HG02623 (cell line): ENCODE measurements around the gene ETV3L.

Experiments used
- ATAC-seq: cut with Tn5 transposase; IDR thresholded peaks from one replicate; pipeline ENCODE4 v1.9.1; 2021; ENCODE audit warnings: moderate library complexity; ENCODE audit not compliant: unreplicated experiment

Gene ETV3L

DNA sequence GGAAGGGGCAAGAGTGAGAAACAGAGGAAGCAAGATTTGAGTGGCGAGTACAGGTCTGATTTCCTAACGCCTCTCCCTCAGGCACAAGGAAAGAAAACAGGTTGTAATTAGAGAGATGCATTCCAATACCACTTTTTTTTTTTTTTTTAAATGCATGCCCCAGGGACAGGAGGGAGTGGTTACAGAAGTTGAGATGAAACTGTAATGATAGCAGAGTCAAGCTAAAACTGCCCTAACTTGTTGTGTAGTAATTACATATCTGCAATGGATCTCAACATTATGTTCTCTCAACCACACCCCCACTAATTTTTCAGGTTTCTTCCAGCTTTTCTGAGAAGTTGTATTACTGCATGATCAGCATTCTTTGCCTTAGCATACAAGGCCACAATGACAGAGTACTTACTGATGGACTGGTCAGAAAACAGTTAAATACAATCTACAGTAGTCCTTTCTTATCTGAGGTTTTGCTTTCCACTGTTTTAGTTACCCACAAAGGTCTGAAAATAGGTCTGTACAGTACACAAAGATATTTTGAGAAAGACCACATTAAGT lies 33.1 kb upstream of the ETV3L start:
- no peak for ATAC-seq

DNA sequence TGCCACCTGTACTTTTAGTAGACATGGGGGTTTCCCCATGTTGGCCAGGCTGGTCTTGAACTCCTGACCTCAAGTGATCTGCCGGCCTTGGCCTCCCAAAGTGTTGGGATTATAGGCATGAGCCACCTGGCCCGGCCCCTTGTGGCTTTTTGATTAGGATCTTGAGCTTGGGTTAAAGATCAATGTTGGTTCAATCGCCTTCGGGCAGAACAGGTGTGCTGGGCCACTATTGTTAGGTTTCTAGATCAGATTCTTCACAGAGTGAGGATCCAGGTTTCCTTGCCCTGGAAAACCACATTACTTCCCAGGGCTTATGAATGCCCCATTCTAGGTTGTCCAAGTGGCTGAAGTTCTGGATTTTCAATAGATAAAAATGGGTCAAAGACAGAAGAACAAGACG lies 32.5 kb upstream of the ETV3L start:
- no peak for ATAC-seq

DNA sequence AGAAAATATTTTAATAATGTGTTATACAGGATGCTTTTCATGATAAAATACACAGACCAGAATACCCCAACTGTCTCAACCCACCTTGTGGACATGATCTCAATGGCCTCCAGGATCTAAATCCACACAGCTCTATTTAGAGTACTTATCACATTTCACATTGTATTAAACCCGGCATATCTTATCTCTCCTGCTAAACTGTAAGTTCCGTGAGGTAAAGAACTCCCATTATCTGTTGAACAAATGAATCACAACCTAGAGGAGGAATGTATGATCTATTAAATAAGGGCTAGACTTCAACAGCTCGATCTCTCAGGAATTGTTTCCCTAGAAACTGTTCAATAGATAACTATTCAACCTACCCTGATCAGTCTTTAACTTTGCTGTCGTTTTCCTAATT lies 31.7 kb upstream of the ETV3L start:
- no peak for ATAC-seq

DNA sequence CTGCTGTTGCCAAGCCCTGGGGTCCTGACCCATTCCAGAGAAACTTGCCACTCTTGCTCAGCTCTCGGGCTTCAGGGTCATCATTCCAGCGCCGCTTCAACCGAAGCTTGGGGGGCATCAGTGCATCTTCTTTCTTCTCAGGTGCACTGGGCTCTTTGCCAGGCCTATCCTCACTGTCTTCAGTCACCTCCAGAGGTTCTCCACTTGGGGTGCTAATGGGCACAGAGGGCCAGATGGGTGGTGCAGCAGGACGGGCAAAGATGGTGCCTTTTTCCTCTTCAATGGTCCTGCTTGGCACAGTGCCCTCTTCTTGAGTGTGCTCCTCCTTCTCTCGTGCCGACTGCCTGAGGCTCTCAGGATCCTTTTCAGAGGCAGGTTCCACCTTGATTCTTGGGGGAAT lies 25.2 kb upstream of the ETV3L start:
- ATAC-seq, result no peak

DNA sequence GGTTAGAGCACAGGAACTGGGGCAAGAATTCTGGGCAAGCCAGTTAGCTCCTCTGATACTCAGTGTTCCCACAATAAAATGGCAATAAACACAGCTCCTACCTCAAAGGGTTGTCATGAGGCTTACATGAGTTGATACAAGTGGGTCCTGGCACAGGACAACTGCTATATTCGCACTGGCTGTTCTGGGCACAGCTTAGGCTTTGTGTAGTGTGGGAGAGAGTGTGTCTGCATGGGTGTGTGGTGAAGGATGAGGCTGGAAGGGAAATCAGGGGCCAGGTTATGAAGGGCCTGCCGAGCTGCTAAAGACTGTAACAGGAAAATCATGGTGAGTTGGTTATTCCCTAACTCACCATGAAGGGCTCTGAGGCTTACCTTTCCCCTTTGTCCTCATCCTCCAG lies 19.8 kb upstream of the ETV3L start:
- ATAC-seq, result no peak

DNA sequence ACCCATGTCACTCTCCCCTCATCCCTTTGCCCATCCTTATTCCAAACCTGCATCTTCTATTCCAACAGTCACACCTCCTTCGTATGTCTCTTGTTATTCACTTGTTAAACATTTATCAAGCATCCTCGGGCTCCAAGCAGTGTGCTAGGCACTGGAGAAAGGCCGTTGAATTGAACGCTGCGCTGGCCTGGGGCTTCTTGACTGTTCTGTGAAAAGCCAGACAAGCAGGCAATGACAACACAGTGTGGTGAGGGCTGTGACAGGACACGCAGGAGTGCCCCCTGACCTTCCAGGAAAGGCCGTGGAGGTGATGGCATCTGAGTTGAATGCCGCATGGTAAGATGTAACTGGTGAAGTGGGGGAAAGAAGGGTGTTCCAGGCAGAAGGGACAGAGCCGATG lies 19.4 kb upstream of the ETV3L start:
- no peak for ATAC-seq

DNA sequence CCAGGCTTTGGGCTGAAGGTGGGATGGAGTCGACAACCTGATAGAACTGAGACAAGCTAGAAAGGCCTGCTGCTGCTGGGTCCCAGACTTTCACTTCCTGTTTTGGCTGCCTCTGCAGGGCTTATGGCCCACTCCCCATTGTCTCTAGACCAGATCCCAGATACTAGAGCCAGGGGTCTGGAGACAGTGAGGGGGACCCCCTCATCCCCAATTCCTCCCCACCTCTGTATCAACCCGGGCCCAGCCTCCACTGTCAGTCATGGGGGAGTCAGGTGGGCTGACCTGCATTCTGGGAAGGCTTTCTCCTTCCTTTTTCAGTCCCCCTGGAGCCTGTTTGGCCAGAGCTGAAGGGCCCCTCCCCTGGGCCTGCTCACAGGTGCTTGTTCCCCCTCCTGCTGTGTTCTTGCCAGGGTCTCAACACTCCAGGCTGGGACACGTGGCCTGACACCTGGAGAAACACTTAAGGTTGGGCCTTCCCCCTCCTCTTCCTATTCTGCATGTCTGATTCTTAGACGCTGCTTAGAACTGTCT lies 18.0 kb upstream of the ETV3L start:
- no peak for ATAC-seq

DNA sequence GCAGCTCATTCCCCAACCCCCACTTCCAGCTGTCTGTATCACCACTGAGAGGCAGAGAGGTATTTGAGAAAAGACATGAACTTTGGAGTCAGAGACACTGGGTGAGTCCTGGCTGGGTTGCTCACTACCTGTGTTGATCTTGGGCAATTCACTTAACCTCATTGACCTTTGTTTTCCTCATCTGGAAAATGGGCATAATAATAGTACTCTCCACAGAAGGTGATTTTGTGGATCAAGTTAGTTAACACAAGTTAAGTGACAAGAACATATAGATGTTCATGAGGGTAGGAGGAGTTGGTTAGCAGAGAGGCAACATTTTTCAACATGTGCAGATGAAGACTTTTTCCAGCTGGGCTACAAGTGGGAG lies 17.1 kb upstream of the ETV3L start:
- ATAC-seq, result no peak

DNA sequence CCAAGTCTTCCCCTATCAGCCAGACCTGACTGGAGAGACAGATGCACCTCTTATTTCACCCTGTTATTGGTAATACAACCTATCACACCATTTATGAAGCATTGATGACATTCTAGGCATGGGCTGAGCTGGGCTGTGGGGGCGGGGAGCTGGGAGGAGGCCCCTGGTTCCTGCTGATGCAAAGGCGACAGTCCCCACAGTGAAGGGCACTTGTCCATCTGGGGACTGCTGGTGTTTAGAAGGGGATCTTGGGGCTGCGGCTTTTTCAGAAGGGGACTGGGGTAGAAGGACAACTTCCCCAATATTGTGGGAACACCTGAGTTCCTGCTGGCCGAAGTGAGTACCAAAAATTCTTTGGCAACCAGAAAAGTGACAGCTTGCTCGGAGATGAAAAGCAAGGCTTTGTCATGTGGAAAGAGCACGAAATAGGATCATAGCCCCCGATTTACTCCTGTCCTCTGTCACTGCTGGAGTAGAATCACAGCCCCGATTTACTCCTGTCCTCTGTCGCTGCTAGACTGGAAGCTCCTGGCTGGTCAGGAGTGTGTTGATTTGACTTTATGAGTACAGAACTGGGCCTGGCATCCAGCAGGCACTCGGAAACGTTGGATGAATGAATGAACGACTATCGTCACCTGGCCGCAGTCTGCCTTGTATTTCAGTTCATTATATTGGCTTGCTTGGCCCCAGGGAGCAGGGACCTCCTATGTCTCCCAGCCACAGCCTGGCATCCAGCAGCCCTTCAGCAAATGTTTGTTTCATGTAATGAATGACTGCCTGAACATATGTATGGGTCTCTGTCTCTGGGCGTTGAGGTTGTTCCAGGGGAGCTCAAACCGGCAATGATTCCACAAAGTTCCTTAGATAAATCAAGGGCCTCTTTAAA lies 16.5 kb upstream of the ETV3L start:
- no peak for ATAC-seq

DNA sequence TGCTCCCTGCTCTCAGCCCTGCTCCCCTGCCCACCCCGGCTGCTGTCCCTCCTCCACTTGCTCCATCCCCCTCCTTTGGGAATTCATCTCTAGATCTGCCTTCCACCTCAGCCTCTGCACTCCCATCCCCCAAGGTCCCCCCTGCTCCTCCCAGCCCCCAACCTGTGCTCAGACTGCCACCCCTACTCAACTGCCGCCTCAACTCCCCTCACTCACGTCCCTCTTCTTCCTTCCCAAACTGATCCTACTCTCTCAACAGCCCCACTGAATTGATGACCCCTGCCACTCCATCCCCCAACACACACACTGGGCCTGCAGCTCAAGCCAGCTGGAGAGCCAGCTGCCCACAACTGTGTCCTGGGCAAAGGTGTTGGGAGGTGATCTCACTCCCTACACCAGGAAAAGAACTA lies 15.8 kb upstream of the ETV3L start:
- ATAC-seq, result no peak

DNA sequence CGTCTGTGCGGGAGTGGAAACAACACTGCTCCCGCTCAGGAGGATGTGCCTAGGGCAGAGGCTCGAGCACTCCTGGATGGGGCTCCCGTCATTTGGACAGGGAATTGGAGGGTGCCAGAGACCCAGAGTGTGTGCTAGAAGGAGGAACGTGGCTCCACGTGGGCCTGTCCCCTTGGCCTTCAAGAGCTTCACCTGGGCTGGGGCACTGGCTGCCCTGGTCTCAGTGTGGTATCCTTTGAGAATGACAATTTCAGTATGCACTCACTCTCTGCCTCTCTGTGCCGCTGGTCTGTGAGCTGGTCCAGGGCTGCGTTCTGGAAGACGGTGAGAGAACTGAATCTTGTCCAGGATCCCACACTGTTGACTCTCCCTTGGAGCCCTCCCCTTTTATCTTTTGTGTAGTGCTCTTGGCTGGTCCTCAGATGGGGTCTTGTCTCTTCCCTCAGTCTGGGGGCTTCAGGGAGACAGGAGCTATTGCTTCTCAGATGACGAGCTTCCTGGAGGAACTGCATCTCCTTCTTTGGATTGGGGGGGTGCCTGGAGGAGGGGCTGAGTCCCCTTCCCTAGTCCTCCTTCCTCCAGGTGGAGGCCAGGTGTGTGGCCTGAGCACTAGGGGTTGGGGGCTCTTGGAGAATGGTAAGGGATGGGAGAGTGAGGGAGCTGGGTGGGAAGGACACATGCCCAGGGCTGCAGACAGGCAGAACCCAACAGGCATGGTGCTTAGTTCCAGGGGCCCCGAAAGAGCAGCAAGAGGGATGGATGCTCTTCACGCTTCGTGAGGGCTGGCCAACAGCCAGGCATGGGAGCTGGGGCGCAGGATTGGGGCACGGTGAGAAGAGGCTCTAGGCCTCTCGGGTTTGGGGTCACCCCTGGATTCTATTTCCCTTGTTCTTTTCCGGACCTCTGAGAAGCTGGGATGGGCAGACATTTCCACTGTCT lies 14.8 kb upstream of the ETV3L start:
- no peak for ATAC-seq

DNA sequence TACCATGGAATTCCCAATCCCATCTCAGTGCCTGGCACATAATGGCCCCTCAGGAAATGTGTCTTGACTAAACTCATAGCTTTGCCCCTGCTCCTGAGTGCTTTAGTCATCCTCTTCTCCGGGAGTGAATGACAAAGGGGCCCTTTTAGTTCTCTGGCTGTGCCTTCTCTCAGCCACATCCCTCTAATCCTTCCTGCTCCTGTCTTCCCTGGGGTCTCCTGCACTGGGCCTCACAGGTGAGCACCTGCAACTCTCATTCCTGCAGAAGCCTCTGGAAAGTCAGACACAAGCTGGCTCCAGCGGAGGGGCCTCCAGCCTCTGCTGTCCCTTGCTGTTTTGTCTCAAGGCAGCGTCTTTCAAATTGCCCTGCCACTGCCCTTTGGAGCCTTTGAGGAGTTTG lies 14.0 kb upstream of the ETV3L start:
- ATAC-seq, result no peak

DNA sequence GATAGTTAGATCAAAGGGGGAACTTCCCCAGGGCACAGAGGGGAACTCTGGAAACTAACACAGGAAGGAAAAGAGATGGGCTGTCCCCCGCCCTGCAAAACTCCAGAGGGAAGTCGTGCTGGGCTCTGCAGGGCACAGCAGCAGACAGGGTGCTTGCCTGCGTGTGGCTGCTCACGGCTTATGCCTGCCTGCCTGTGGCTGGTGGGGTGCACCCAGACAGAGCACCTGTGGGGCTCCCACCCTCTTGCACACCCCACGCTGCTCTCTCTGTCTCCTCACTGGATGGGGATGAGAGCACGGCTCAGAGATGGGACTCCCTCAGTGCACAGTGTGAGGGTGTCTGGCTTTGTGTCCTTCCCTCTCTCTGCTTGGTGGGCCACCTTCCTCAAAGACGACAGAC lies 13.5 kb upstream of the ETV3L start:
- no peak for ATAC-seq

DNA sequence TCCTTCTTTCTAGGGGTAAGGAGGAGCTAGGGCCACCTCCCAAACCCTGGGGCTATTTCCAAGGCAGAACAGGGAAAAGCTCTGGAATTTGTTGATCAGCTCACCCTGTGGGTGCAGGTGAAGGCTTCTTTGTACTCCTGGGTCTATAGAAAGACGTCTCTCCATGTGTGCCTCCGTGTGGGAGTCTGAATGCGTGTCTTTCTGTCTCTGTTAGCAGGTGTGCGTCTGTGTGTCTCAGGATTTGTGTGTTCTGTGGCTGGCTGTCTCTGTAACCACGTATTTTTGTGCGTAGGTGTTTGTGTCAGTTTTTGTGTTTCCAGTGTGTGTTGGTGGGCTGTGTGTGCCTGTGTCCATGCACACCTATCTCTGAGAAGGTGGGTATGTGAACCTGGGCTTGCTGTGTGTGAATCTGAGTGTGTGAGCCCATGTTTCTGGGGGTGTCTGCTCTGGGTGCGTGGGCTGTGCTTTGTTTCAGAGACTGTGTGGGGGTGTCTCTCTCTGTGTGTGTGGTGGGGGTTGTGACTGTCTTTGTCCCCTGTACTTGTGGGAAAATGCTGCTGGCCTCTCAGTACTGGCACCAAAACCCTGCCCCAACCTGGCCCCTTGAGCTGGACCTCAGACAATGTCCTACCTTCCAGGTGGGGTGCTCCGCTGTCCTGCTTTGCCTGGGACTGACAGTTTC lies 12.7 kb upstream of the ETV3L start:
- no peak for ATAC-seq

DNA sequence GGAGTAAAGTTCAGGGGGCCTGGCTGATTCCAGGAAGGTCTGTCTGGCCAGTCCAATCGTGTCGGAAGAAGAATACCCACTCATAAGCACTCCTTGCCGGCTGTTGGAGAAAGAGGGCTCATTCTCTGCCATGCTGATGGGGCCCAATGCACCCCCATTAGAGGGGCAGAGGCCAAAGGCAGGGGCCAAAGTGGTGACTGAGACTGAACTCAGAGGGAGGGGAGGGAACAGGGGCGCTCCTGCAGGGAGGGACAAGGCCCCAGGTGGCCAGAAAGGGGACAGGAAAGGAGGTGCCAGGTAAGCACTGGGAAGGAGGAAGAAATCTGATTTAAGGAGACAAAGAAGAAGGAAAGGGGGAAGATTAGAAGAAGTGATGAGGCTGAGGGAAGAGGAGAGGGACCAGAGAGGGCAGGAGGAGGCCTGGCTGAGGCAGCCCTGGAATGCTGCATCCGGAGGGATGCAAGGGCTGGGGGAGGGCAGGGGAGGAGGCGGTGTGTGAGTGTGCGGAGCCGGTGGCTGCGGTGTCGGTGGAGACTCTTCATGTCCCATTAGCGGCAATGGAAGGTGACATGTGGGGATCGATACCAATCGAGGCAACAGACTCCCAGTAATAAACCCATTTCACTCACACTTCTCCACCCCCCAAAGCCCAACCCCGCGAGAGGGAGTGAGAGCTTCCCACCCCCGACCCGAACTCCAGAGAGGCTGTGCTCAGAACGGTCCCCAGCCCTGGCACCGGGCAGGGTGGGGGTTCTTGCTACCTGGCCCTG lies 12.0 kb upstream of the ETV3L start:
- ATAC-seq, result no peak

DNA sequence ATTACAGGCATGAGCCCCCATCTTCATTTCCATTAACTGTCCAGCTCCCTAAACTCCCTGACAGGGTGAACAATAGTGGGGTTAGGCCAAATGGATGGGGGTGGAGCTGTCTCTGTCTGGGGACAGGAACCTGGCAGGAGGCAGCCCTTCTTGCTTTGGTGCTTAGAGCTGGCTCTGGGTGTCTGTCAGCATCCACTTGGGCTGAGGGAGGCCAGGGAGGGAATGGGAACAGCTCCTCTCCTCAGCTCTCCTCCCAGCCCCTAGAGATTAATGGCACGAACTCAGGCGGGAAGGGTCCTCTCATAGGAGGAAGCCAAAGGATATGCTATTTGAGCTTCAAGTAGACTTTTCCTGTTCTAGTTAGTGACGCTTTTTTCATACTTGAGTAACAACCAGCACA lies 11.1 kb upstream of the ETV3L start:
- no peak for ATAC-seq

DNA sequence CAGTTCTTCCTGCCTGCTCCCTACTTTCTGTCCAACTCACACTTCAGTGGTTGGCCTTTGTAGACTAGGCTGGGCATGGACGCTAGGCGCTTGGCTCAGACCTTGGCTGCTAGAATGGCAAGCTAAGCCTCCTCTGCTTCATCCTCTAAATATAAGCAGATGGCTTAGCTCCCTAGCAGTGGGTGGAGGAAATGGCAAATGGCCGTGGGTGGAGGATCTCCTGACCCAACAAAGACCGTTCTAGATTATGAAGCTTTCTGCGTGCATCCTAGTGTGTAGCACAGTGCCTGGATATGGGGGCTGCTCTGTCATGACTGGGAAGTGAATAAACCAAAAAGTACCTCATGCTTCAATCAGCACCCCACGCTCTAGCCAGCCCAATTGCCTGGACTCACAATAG lies 10.4 kb upstream of the ETV3L start:
- no peak for ATAC-seq

DNA sequence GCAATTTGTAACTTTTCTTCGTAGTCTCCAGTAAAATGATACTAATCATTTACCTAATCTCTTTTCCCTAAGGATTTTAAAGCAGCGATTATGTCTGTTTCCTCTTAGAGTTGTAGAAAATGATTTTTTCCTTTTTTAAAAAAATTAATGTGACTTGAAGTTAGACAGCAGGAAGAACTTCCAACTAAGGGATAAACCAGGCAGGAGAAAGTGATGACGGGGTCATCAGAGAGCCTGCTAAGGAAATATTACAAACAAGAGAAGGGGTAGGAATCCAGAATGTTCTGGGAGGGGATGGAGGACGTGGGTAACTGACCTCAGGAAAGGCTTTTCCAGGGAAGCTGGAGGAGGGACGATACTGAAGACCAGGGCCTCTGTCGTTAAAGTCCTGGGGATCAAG lies 8.8 kb upstream of the ETV3L start:
- no peak for ATAC-seq

DNA sequence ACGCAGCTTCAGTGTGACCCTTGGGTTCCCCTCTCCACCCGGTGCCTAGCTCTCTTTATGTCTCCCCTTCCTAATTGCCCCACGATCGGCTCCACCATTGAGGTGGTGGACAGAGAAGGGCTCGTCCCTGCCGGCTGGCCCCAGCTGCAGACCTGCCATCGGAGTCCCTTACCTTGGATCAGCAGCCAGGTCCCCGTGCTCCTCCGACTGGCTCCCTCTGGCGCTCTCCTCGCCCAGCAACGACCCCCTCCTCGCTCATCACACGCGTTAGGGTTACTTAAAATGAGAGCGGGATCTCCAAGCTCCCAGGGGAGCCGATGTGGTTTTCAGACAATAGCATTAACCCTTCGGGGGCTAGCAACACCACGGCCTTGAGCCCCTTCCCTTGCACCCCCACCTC lies 8.1 kb upstream of the ETV3L start:
- ATAC-seq, result no peak

DNA sequence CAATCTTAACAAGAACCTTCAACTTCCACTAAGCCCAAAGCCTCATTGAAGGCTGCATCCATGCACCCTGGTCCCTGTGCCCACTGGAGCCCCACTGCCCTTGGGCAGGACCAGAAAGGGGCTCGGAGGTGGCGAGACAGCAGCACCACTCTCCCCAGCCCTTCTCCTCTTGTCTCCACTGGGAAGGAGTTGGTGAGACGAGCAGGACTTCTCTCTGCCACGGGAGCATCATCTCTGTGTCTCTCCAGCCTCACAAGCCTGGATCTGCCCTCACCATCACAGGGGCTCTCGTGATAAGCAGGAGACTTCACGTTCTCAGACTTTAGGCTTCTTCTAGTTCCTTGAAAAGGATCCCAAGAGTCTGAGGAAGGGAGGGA lies 7.2 kb upstream of the ETV3L start:
- ATAC-seq, result no peak
